ENCODE results near the gene REEP1.
"Not testable (repeated sequence)": the region's sequence is repeated elsewhere in the genome, so short reads cannot be mapped to it uniquely, and the experiment has no call there.

REEP1 gene

DNA sequence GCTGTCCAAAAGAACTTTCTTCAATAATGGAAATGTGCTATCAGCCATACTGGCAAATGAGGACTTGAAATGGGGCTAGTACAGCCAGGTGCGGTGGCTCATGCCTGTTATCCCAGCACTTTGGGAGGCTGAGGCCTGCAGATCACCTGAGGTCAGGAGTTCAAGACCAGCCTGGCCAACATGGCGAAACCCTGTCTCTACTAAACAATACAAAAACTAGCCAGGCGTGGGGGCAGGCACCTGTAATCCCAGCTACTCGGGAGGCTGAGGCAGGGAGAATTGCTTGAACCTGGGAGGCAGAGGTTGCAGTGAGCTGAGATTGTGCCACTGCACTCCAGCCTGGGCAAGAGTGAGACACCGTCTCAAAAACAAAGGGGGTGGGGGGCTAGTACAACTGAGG, 92.6 kb downstream of the REEP1 start:
- DNase-seq (ENCODE audit: low read depth, low spot score): not testable (repeated sequence)

GRCh38 chr2:86243950-86244733, 93.3 kb downstream of the REEP1 start:
- no peak for DNase-seq (ENCODE audit: low read depth, low spot score)

GRCh38 chr2:86243272-86243671, 94.2 kb downstream of the REEP1 start:
- DNase-seq (ENCODE audit: low read depth, low spot score): no peak

DNA sequence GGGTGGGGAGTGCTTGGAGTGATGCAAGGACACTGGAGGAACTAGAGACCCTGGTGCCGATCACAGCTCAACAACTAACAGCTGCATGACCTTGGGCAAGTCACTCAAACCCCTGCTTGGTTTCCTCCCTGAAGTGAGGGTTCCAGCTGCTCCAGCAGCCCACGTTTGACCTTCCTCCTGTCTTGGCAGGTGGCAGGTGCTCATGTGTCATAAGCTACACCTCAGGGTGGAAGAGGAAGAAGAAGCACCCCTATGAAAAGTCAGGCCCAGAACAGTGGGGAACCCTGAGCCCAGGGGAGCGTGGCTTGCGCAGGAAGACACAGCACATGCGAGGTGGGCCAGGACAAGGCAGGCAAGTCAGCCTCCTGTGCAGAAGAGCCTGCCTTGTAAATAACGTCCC, 95.8 kb downstream of the REEP1 start:
- DNase-seq (ENCODE audit: low read depth, low spot score): no peak

- DNase-seq (ENCODE audit: low read depth, low spot score): no peak
Measured at GRCh38 chr2:86240251-86240650, 97.2 kb downstream of the REEP1 start.

DNA sequence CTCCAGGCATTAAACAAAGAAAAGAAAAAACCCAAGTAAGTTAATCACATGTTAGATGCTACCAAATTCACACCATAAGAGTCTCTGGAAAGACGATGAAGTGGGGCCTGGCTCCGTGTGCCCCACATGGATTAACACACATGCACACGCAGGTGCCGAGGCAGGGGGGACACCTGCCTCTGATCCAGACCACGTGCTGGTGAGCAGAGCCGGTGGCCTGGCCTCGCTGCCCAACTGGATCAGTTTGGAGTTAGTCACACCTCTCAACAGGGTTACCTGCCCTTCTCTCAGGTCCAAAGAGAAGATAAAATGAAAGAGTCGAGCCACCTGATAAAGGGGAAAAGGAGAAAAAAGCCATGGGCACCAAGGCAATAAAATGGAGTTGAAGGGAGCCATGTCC, 97.7 kb downstream of the REEP1 start:
- no peak for DNase-seq (ENCODE audit: low read depth, low spot score)

GRCh38 chr2:86239326-86239725, 98.1 kb downstream of the REEP1 start:
- no peak for DNase-seq (ENCODE audit: low read depth, low spot score)

DNA sequence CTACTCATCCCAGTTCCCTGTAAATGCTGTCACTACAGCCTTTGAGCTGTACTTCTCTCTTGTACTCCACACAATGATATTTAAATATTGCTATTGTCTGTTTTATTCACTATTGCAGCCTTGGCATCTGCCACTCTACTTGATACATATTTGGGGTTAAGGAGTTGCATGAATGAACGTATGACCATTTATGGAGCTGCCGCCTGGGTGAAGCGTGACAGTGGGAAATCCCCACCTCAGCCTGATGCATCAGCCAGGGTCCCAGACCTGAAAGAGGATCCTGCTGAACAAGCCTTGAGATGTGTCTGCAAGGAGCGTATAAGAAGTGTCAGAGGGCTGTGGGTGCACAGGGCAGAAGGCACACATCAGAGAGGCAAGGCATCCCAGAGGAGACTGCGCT, 99.1 kb downstream of the REEP1 start:
- no peak for DNase-seq (ENCODE audit: low read depth, low spot score)

DNA sequence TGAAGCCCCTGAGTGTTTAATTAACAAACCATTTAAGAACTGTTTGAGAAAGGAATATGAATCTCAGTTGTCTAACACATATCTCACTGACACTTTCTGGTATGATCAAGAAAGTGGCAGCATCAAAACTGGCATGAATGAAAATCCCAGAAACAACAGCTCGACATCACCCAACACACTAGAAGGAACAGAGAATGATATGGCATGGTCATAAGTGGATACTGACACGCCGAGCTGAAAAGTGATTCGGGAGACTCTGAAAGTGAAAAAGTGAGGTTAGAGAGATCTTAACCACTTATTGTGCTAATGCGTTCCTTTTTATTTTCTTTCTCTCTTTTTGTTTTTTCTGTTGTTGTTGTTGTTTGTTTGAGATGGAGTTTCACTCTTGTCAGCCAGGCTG, 100.3 kb downstream of the REEP1 start:
- no peak for DNase-seq (ENCODE audit: low read depth, low spot score)

GRCh38 chr2:86235196-86235980, 102.0 kb downstream of the REEP1 start:
- DNase-seq (ENCODE audit: low read depth, low spot score): no peak

DNA sequence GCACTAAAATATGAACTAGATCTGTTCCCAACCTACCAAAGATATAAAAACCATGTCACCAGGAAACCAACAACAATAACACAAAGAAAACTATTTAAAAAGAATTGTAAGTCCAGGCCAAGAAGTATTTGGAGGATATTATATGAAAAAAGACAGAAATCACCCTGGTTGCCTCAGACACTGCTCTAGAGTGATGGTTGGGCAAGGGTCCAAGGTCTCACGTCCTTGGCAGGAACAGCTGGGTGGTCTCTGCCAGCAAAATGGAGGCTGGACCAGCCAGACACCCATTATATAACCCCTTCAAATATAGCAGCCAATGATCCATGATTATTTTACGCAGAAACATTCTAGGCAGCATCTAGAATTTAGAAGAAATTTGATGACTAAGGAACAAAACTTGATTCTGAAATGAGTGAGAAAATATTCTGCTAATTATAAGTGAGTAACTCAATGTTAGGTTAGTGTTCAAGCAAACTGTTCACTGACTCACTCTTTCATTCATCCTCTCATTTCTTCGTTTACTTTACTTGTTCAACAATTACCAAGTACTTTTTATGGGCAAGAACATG, 102.8 kb downstream of the REEP1 start:
- DNase-seq (ENCODE audit: low read depth, low spot score): no peak

- no peak for DNase-seq (ENCODE audit: low read depth, low spot score)
Measured at GRCh38 chr2:86233436-86233835, 104.0 kb downstream of the REEP1 start.

GRCh38 chr2:86232910-86233309, 104.5 kb downstream of the REEP1 start:
- DNase-seq (ENCODE audit: low read depth, low spot score): no peak

DNA sequence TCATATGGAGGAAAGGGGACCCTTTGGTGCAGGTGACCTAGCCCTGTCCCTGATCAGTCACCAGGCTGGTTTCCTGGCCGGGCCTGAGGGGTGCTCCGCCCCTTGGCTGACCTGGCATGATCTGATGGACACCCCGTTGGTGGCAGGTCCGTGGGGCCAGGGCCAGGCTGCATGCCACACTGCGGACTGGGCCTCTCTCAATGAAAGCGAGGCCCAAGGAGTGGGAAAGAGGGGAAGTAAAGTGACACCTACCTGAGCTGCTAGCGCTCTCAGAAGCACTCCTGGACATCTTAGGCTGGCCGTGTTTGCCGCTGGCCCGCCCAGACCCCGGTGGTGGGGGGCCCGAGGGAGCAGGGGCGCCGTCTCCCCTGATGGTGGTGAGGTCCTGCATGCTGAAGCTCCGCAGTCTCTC, 105.0 kb downstream of the REEP1 start:
- no peak for DNase-seq (ENCODE audit: low read depth, low spot score)

DNA sequence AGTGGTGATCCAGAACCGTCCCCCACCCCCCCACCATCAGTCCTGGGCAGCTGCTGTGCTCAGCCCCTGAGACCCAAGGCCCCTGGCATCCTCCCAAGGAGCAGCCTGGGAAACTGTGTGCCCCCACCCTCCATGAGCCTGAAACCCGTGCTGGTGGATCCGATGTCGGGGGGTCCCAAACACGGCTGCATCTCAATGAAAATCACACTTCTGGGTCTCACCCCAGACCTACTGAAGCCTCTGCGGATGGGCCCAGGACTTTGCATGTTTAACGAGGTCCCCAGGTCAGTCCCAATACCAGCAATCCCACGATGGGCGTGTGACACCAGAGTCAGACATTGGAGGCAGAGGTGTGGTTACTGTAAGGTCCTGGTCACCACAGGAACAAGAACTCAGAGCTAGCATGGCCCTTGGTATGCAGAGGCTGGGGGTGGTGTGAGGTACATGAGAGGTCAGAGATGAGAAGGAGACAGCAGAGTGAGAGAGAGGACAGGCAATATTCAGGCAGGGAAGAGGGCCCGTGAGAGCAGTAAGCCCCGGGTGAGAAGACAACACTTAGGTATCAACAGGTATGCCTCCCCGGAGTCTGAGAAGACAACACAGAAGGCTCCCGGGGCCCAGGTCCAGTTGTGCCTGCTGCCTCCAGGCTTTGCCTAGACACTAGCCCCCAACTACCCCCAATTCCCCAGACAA, 105.6 kb downstream of the REEP1 start:
- DNase-seq (ENCODE audit: low read depth, low spot score): no peak

GRCh38 chr2:86230961-86231360, 106.5 kb downstream of the REEP1 start:
- DNase-seq (ENCODE audit: low read depth, low spot score): no peak

- DNase-seq (ENCODE audit: low read depth, low spot score): no peak
Measured at GRCh38 chr2:86229221-86229620, 108.2 kb downstream of the REEP1 start.

- DNase-seq (ENCODE audit: low read depth, low spot score): not testable (repeated sequence)
Measured at GRCh38 chr2:86228574-86228973, 108.9 kb downstream of the REEP1 start.

DNA sequence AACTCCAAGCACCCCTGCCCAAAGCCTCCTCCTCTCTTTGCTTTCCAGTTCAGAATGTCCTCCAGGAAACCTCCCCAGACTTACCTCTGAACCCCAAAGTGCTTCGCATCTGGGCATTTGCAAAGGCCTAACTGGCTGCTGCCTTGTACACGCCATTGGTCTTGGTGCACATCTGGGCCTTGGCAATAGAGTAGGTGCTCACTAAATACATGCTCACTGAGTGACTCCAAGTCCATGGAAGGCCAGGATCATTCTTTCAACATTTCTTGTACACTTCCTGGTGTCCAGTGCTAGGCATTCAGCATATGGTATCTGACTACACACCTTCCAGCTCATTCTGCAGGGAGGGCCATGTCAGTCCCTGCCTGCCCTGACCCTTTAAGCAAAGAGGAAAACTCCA, 109.7 kb downstream of the REEP1 start:
- no peak for DNase-seq (ENCODE audit: low read depth, low spot score)

- no peak for DNase-seq (ENCODE audit: low read depth, low spot score)
Measured at GRCh38 chr2:86226636-86227520, 110.5 kb downstream of the REEP1 start.

- DNase-seq (ENCODE audit: low read depth, low spot score): no peak
Measured at GRCh38 chr2:86226070-86226469, 111.4 kb downstream of the REEP1 start.
